HCT116 (cell line): ENCODE results near the gene GFAP. TPM values are rescaled to one million over a fixed set of nuclear protein-coding genes. Genes with fewer than 3 reads are reported as not detected.

Experiments
- ATAC-seq: fragments of 200-7000 bp; cut with Tn5 transposase; 2 replicates; pipeline ENCODE4 v1.9.1; 2020; ENCODE audit warnings: mild to moderate bottlenecking, moderate library complexity
- BruUV-seq: library from RNA; stranded (reverse); fragments of 400-500 nt; replicated peaks from 2 replicates; lab custom pipeline; 2021; lab: Mats Ljungman, UMichigan
- CTCF ChIA-PET: fragments of 300-600 bp; sonication (Branson Sonifier 250); formaldehyde crosslinking; loops from one replicate; lab custom pipeline; 2021; ENCODE audit warnings: antibody characterized with exemption; lab: Charles Lee
- POLR2A ChIA-PET: fragments of 300-600, 350-600 bp; sonication (Branson Sonifier 250); formaldehyde crosslinking; loops from one replicate; lab custom pipeline; 2021; ENCODE audit warnings: antibody characterized with exemption; lab: Charles Lee
- RAD21 ChIA-PET, 2 experiments: fragments of 300-600 bp; sonication (Branson Sonifier 250); formaldehyde crosslinking; loops; one replicate each; lab custom pipeline; 2023; ENCODE audit warnings: low total read pairs in 2 of 2; ENCODE audit not compliant: uncharacterized antibody in 2 of 2, unreplicated experiment in 2 of 2, low non-redundant PET in 1 of 2; lab: Charles Lee
- DNase-seq: peaks from one replicate; pipeline ENCODE4 v3.0.0-alpha.2; 2010; ENCODE audit warnings: low read depth, low spot score
- H2AFZ ChIP-seq: fragments of 200-600 bp; shearing (Covaris generic), sonication (generic); 2 replicates; pipeline ENCODE4 v1.6.1; 2017; ENCODE audit warnings: low read depth, mixed run types, mixed read lengths, antibody characterized with exemption, low read length; ENCODE audit not compliant: poor library complexity, severe bottlenecking
- H3K27ac ChIP-seq: 2 replicates; pipeline ENCODE4 v1.5.1; 2012; ENCODE audit warnings: low read depth, low read length
- H3K27me3 ChIP-seq: fragments of 200-600 bp; sonication (generic); 2 replicates; pipeline ENCODE4 v1.6.1; 2016; ENCODE audit warnings: mixed run types, low read length, mixed read lengths; ENCODE audit not compliant: insufficient read depth
- H3K36me3 ChIP-seq, 2 experiments: fragments of 200-500 bp in 1 of 2; fragments of 200-600 bp in 1 of 2; sonication (Bioruptor generic) in 1 of 2; sonication (generic) in 1 of 2; 2 replicates each; pipeline versions ENCODE4 v1.5.1 to v1.6.1; 2014 to 2016; ENCODE audit warnings: low read length in 2 of 2, inconsistent platforms in 1 of 2, mixed read lengths in 1 of 2, mixed run types in 1 of 2; ENCODE audit not compliant: insufficient read depth in 2 of 2, control insufficient read depth in 1 of 2
- H3K4me1 ChIP-seq, 2 experiments: fragments of 200-600 bp in 1 of 2; sonication (generic) in 1 of 2; 2 replicates each; pipeline versions ENCODE4 v1.5.1 to v1.6.1; 2012 to 2017; ENCODE audit warnings: low read length in 2 of 2, inconsistent platforms in 1 of 2, mild to moderate bottlenecking in 1 of 2, mixed read lengths in 1 of 2, mixed run types in 1 of 2, moderate library complexity in 1 of 2; ENCODE audit not compliant: insufficient read depth in 2 of 2, control insufficient read depth in 1 of 2
- H3K4me2 ChIP-seq: fragments of 200-600 bp; sonication (generic); 2 replicates; pipeline ENCODE4 v1.6.1; 2017; ENCODE audit warnings: mixed run types, low read length, mixed read lengths
- H3K4me3 ChIP-seq, 2 experiments: fragments of 200-600 bp in 1 of 2; sonication (generic) in 1 of 2; replicated peaks in 1 of 2; 2 replicates each; pipeline ENCODE4 v1.5.1; 2011 to 2016; ENCODE audit warnings: low read length in 2 of 2, control low read depth in 1 of 2, low read depth in 1 of 2, mild to moderate bottlenecking in 1 of 2, mixed read lengths in 1 of 2, mixed run types in 1 of 2
- H3K79me2 ChIP-seq: fragments of 200-600 bp; sonication (generic); 2 replicates; pipeline ENCODE4 v1.6.1; 2017; ENCODE audit warnings: mild to moderate bottlenecking, mixed run types, low read length, moderate library complexity, mixed read lengths; ENCODE audit not compliant: insufficient read depth
- H3K9ac ChIP-seq: fragments of 200-600 bp; sonication (generic); 2 replicates; pipeline ENCODE4 v1.6.1; 2016; ENCODE audit warnings: low read length, mixed read lengths
- H3K9me2 ChIP-seq: fragments of 200-600 bp; sonication (generic), shearing (Covaris generic); 2 replicates; pipeline ENCODE4 v1.6.1; 2017; ENCODE audit warnings: mixed run types, mild to moderate bottlenecking, moderate library complexity; ENCODE audit not compliant: insufficient read depth
- H3K9me3 ChIP-seq, 2 experiments: fragments of 200-500 bp in 1 of 2; fragments of 200-600 bp in 1 of 2; sonication (Bioruptor generic) in 1 of 2; sonication (generic) in 1 of 2; 2 replicates each; pipeline ENCODE4 v1.6.1; 2014 to 2017; ENCODE audit warnings: low read length in 2 of 2, mixed read lengths in 2 of 2, inconsistent platforms in 1 of 2, low read depth in 1 of 2, mild to moderate bottlenecking in 1 of 2, mixed run types in 1 of 2, moderate library complexity in 1 of 2; ENCODE audit not compliant: control insufficient read depth in 1 of 2, insufficient read depth in 1 of 2
- H4K20me1 ChIP-seq: fragments of 200-600 bp; sonication (generic), shearing (Covaris generic); 2 replicates; pipeline ENCODE4 v1.6.1; 2017; ENCODE audit warnings: mixed run types, mild to moderate bottlenecking, moderate library complexity; ENCODE audit not compliant: insufficient read depth
- CBX3 ChIP-seq: IDR thresholded peaks from 2 replicates; pipeline ENCODE4 v1.6.1; 2012; ENCODE audit warnings: low read depth
- CEBPB ChIP-seq: IDR thresholded peaks from 2 replicates; pipeline ENCODE4 v1.6.1; 2012; ENCODE audit warnings: low read depth
- ELF1 ChIP-seq: IDR thresholded peaks from 2 replicates; pipeline ENCODE4 v1.6.1; 2012; ENCODE audit warnings: low read depth, borderline replicate concordance
- EZH2 ChIP-seq: fragments of 200-600 bp; sonication (generic); IDR thresholded peaks from 2 replicates; pipeline ENCODE4 v1.6.1; 2017; ENCODE audit warnings: antibody characterized with exemption, mixed run types
- FOSL1 ChIP-seq: IDR thresholded peaks from 2 replicates; pipeline ENCODE4 v1.6.1; 2012; ENCODE audit warnings: low read depth
- POLR2A ChIP-seq: IDR thresholded peaks from 2 replicates; pipeline ENCODE4 v1.7.0; 2011; ENCODE audit warnings: borderline replicate concordance; ENCODE audit not compliant: insufficient read depth, insufficient read length; ENCODE audit errors: extremely low read depth
- RAD21 ChIP-seq: IDR thresholded peaks from 2 replicates; pipeline ENCODE4 v1.6.1; 2012; ENCODE audit warnings: low read depth, mild to moderate bottlenecking
- SIN3A ChIP-seq: IDR thresholded peaks from 2 replicates; pipeline ENCODE4 v1.6.1; 2012; ENCODE audit warnings: low read depth
- SP1 ChIP-seq: IDR thresholded peaks from 2 replicates; pipeline ENCODE4 v1.6.1; 2012; ENCODE audit warnings: low read depth
- SRF ChIP-seq: IDR thresholded peaks from 2 replicates; pipeline ENCODE4 v1.6.1; 2012; ENCODE audit warnings: low read depth
- YY1 ChIP-seq: IDR thresholded peaks from 2 replicates; pipeline ENCODE4 v1.6.1; 2011; ENCODE audit warnings: low read length, low read depth, moderate library complexity, mild to moderate bottlenecking; ENCODE audit not compliant: insufficient replicate concordance; ENCODE audit errors: extremely low read depth
- ZFX ChIP-seq: fragments of 450-650 bp; IDR thresholded peaks from 2 replicates; pipeline ENCODE4 v1.6.1; 2017
- ZNF274 ChIP-seq: fragments of 200-500 bp; sonication (Bioruptor generic); IDR thresholded peaks from 2 replicates; pipeline ENCODE4 v1.6.1; 2014; ENCODE audit warnings: mild to moderate bottlenecking, low read depth, low read length, inconsistent platforms
- intact Hi-C: fragments of 100-400 bp; cut with micrococcal nuclease; formaldehyde crosslinking; loops from 2 replicates; pipeline ENCODE4 v1.10.0; 2022
- total RNA-seq: library from RNA; stranded (reverse); gene quantifications from one replicate; pipeline ENCODE4 v1.2.1, GENCODE V29; 2021; ENCODE audit not compliant: unreplicated experiment
- TF ChIP-seq, protein P1 (sequence below): IDR thresholded peaks from 2 replicates; pipeline ENCODE4 v1.6.1; 2012
- TF ChIP-seq, protein P2 (sequence below), 3 experiments: fragments of 200-600 bp in 1 of 3; sonication (generic) in 1 of 3; IDR thresholded peaks in 2 of 3; conservative IDR thresholded peaks in 1 of 3; 2 replicates each; pipeline ENCODE4 v1.5.1; 2012 to 2017; ENCODE audit warnings: low read depth in 2 of 3, low read length in 2 of 3, antibody characterized with exemption in 1 of 3, borderline replicate concordance in 1 of 3, control low read depth in 1 of 3, mild to moderate bottlenecking in 1 of 3, mixed read lengths in 1 of 3, mixed run types in 1 of 3, moderate library complexity in 1 of 3; ENCODE audit not compliant: insufficient read depth in 1 of 3
- TF ChIP-seq, protein P3 (sequence below): IDR thresholded peaks from 2 replicates; pipeline ENCODE4 v1.6.1; 2011; ENCODE audit warnings: mild to moderate bottlenecking, low read length, moderate library complexity; ENCODE audit not compliant: insufficient replicate concordance; ENCODE audit errors: extremely low read depth

Gene GFAP
- total RNA-seq, 1 experiment from 2014 or later: not detected

DNA sequence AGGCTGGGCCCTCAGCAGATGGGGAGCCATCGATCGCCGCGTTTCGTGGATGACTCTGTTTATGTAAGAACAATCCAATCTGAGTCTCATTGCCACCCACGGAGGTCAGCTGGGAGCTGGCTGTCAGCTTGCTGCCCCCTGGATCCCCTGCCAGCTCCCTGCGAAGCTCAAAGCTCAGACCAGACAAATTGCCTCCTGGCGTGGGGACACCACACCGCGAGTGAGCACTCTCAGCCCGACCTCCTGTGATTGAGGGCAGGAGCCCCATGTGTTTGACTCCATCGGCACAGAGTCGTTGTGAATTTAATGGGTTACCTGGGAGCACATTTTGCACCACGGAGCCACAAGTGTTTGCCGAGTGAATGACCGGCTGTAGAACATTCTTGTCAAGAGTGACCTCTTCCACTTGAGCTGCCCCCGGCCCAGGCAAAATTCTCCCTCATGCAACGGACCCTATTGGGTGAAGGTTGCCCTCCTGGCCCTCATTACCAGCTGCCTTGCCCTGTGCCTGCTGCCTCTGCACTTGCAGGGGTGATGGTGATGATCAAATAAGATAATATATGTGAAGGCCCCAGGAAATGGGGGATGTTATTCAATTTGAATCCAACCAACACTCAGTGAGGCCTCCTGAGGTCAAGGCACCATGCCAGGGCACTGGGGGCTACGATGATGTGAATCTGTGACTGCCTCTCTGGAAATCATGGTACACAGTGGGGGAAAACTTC, 7.6 kb upstream of the GFAP start:
- H3K27ac ChIP-seq: no peak overlapping the region
- no peak for DNase-seq
- no peaks in the 10 kb centered on the region for H3K9me2 ChIP-seq
- no peaks in the 10 kb centered on the region for H4K20me1 ChIP-seq
- no peaks in the 10 kb centered on the region for H3K9me3 ChIP-seq
- H3K4me1 ChIP-seq: peaks cover 0 to 8% of the 10 kb centered on the region in 2 experiments; a peak in 2 of 4 replicates
- ChIA-PET RAD21 (interaction anchor here in 1 of 2 experiments (0.7 kb wide), 1 partner anchor 97 kb away, joined by 3 read pairs; no protein-coding TSS in a partner anchor), POLR2A (no interaction called here), CTCF (no interaction called here)
- H3K4me3 ChIP-seq: no peak overlapping the region
- no peaks in the 10 kb centered on the region for H3K27me3 ChIP-seq
- intact Hi-C loops: no loop called here
- H3K4me2 ChIP-seq: no peak overlapping the region
- no peak for ATAC-seq
- H3K79me2 ChIP-seq: no peaks in the 10 kb centered on the region
- H3K9ac ChIP-seq: no peak overlapping the region
- BruUV-seq: no TSS peak
- TF ChIP-seq ELF1 (no peak), SP1 (no peak), CEBPB (no peak), EZH2 (no peak), ZNF274 (no peak), POLR2A (no peak), CBX3 (no peak), RAD21 (no peak), YY1 (no peak), FOSL1 (no peak), SRF (no peak), ZFX (no peak), SIN3A (no peak)
- TF ChIP-seq, protein P1, sequence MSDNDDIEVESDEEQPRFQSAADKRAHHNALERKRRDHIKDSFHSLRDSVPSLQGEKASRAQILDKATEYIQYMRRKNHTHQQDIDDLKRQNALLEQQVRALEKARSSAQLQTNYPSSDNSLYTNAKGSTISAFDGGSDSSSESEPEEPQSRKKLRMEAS: no peak
- TF ChIP-seq, protein P2, sequence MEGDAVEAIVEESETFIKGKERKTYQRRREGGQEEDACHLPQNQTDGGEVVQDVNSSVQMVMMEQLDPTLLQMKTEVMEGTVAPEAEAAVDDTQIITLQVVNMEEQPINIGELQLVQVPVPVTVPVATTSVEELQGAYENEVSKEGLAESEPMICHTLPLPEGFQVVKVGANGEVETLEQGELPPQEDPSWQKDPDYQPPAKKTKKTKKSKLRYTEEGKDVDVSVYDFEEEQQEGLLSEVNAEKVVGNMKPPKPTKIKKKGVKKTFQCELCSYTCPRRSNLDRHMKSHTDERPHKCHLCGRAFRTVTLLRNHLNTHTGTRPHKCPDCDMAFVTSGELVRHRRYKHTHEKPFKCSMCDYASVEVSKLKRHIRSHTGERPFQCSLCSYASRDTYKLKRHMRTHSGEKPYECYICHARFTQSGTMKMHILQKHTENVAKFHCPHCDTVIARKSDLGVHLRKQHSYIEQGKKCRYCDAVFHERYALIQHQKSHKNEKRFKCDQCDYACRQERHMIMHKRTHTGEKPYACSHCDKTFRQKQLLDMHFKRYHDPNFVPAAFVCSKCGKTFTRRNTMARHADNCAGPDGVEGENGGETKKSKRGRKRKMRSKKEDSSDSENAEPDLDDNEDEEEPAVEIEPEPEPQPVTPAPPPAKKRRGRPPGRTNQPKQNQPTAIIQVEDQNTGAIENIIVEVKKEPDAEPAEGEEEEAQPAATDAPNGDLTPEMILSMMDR (IDR thresholded peaks at IDR 0.05 in 2 of 3, conservative IDR thresholded peaks at IDR 0.05 in 1 of 3; ENCODE audit: borderline replicate concordance in 1 of 3, insufficient read depth in 1 of 3, low read depth in 2 of 3, low read length in 2 of 3): no peak
- TF ChIP-seq, protein P3, sequence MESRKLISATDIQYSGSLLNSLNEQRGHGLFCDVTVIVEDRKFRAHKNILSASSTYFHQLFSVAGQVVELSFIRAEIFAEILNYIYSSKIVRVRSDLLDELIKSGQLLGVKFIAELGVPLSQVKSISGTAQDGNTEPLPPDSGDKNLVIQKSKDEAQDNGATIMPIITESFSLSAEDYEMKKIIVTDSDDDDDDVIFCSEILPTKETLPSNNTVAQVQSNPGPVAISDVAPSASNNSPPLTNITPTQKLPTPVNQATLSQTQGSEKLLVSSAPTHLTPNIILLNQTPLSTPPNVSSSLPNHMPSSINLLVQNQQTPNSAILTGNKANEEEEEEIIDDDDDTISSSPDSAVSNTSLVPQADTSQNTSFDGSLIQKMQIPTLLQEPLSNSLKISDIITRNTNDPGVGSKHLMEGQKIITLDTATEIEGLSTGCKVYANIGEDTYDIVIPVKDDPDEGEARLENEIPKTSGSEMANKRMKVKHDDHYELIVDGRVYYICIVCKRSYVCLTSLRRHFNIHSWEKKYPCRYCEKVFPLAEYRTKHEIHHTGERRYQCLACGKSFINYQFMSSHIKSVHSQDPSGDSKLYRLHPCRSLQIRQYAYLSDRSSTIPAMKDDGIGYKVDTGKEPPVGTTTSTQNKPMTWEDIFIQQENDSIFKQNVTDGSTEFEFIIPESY: no peak
- no peak overlapping the region for H2AFZ ChIP-seq
- peaks cover 20 to 21% of the 10 kb centered on the region in 2 experiments; a peak in 3 of 4 replicates for H3K36me3 ChIP-seq
